Liver (tissue), 9 donors: ENCODE measurements around the gene PHF3. TPM values are rescaled to one million over a fixed set of nuclear protein-coding genes. Genes with fewer than 3 reads are reported as not detected.

Source experiments
- DNase-seq: peaks from one replicate; pipeline ENCODE4 v3.0.0-alpha.2; 2017; ENCODE audit warnings: low spot score
- H3K27ac ChIP-seq, 2 donors: one replicate each; pipeline ENCODE4 v1.7.0; 2013; ENCODE audit warnings: inconsistent platforms in 2 of 2, low read length in 2 of 2, control low read depth in 1 of 2, low read depth in 1 of 2, mild to moderate bottlenecking in 1 of 2
- H3K27me3 ChIP-seq, 4 donors: one replicate each; pipeline versions ENCODE4 v1.6.1 to v1.7.0; 2013; ENCODE audit warnings: low read length in 3 of 4, inconsistent platforms in 1 of 4, mild to moderate bottlenecking in 1 of 4, moderate library complexity in 1 of 4; ENCODE audit not compliant: control insufficient read depth in 4 of 4, insufficient read depth in 4 of 4
- H3K36me3 ChIP-seq, 4 donors: one replicate each; pipeline versions ENCODE4 v1.6.1 to v1.7.0; 2013; ENCODE audit warnings: low read length in 3 of 4, mild to moderate bottlenecking in 3 of 4, low read depth in 1 of 4, moderate library complexity in 1 of 4; ENCODE audit not compliant: control insufficient read depth in 4 of 4, insufficient read depth in 3 of 4
- H3K4me1 ChIP-seq, 4 donors: one replicate each; pipeline versions ENCODE4 v1.6.1 to v1.7.0; 2013; ENCODE audit warnings: low read length in 3 of 4, mild to moderate bottlenecking in 3 of 4, moderate library complexity in 1 of 4; ENCODE audit not compliant: control insufficient read depth in 4 of 4, insufficient read depth in 4 of 4
- H3K4me3 ChIP-seq, 3 donors: one replicate each; pipeline versions ENCODE4 v1.6.1 to v1.7.0; 2013; ENCODE audit warnings: low read length in 3 of 3, control low read depth in 1 of 3, low read depth in 1 of 3, mild to moderate bottlenecking in 1 of 3
- H3K9ac ChIP-seq, 2 donors: one replicate each; pipeline ENCODE4 v1.7.0; 2013; ENCODE audit warnings: low read length in 2 of 2, mild to moderate bottlenecking in 2 of 2, moderate library complexity in 2 of 2, control low read depth in 1 of 2, low read depth in 1 of 2
- H3K9me3 ChIP-seq, 4 donors: one replicate each; pipeline versions ENCODE4 v1.6.1 to v1.7.0; 2013; ENCODE audit warnings: low read length in 3 of 4; ENCODE audit not compliant: control insufficient read depth in 4 of 4
- ATF3 ChIP-seq: IDR thresholded peaks from 2 replicates; pipeline ENCODE4 v1.6.1; 2016; ENCODE audit warnings: antibody characterized with exemption
- CTCF ChIP-seq: fragments of 150-350 bp; IDR thresholded peaks from 2 replicates; pipeline ENCODE4 v1.5.1; 2017; ENCODE audit warnings: improper control_type of control experiment, low read depth, low read length; ENCODE audit not compliant: missing input control
- EGR1 ChIP-seq, 2 donors: IDR thresholded peaks; 2 replicates each; pipeline ENCODE4 v1.6.1; 2016 to 2018; ENCODE audit warnings: antibody characterized with exemption in 2 of 2, low read depth in 2 of 2
- FOXA1 ChIP-seq: IDR thresholded peaks from 2 replicates; pipeline ENCODE4 v1.6.1; 2016; ENCODE audit warnings: antibody characterized with exemption
- FOXA2 ChIP-seq: IDR thresholded peaks from 2 replicates; pipeline ENCODE4 v1.6.1; 2016; ENCODE audit warnings: antibody characterized with exemption
- GABPA ChIP-seq, 2 donors: IDR thresholded peaks in 1 of 2; conservative IDR thresholded peaks in 1 of 2; 2 replicates each; pipeline ENCODE4 v1.6.1; 2016; ENCODE audit warnings: antibody characterized with exemption in 2 of 2, mild to moderate bottlenecking in 1 of 2, moderate library complexity in 1 of 2
- HNF4A ChIP-seq, 2 donors: conservative IDR thresholded peaks; 2 replicates each; pipeline ENCODE4 v1.6.1; 2016; ENCODE audit warnings: antibody characterized with exemption in 2 of 2, mild to moderate bottlenecking in 2 of 2
- HNF4G ChIP-seq: IDR thresholded peaks from 2 replicates; pipeline ENCODE4 v1.6.1; 2016; ENCODE audit warnings: antibody characterized with exemption
- JUND ChIP-seq, 2 donors: IDR thresholded peaks; 2 replicates each; pipeline ENCODE4 v1.6.1; 2016; ENCODE audit warnings: antibody characterized with exemption in 2 of 2
- MAX ChIP-seq: IDR thresholded peaks from 2 replicates; pipeline ENCODE4 v1.6.1; 2016; ENCODE audit warnings: antibody characterized with exemption
- NR2F2 ChIP-seq: IDR thresholded peaks from 2 replicates; pipeline ENCODE4 v1.6.1; 2016; ENCODE audit warnings: antibody characterized with exemption
- RXRA ChIP-seq, 2 donors: IDR thresholded peaks; 2 replicates each; pipeline ENCODE4 v1.6.1; 2017 to 2018; ENCODE audit warnings: antibody characterized with exemption in 2 of 2, mild to moderate bottlenecking in 1 of 2
- SP1 ChIP-seq: IDR thresholded peaks from 2 replicates; pipeline ENCODE4 v1.6.1; 2018; ENCODE audit warnings: antibody characterized with exemption, mild to moderate bottlenecking
- TAF1 ChIP-seq: conservative IDR thresholded peaks from 2 replicates; pipeline ENCODE4 v1.6.1; 2016; ENCODE audit warnings: antibody characterized with exemption, mild to moderate bottlenecking
- YY1 ChIP-seq: IDR thresholded peaks from 2 replicates; pipeline ENCODE4 v1.6.1; 2016; ENCODE audit warnings: antibody characterized with exemption, mild to moderate bottlenecking
- WGBS: extraction: QIAGEN DNeasy Blood & Tissue Kit; methylation state at CpG from one replicate; pipeline ENCODE4 v1.1.7; 2013; 5-methylcytosine and 5-hydroxymethylcytosine counted together
- polyA plus RNA-seq, 2 donors: library from polyadenylated mRNA; stranded (reverse) in 1 of 2; unstranded in 1 of 2; fragments of 200-250 nt in 1 of 2; fragments of >200 nt in 1 of 2; fragmentation: Nextera tagmentation in 1 of 2; extraction: Ambion mirVana in 1 of 2; gene quantifications; one replicate each; pipeline versions ENCODE4 v1.2.1 to v1.2.3, GENCODE V29; 2013 to 2015
- total RNA-seq, 2 donors: library from RNA; depleted of rRNA; stranded (reverse); fragments of >200 nt; gene quantifications; one replicate each; pipeline ENCODE4 v1.2.3, GENCODE V29; 2014
- TF ChIP-seq, protein P1 (sequence below): IDR thresholded peaks from 2 replicates; pipeline ENCODE4 v1.6.1; 2016; ENCODE audit warnings: antibody characterized with exemption, mild to moderate bottlenecking
- TF ChIP-seq, protein P2 (sequence below): IDR thresholded peaks from 2 replicates; pipeline ENCODE4 v1.6.1; 2016; ENCODE audit warnings: antibody characterized with exemption
- donor health status: healthy.
- donor health status: healthy.
- donor health status: healthy.
- donor health status: healthy.
- donor health status: healthy.

The PHF3 gene
- total and polyA plus RNA-seq, 4 donors = 7.7 to 38.9 (median 25.1) TPM

DNA sequence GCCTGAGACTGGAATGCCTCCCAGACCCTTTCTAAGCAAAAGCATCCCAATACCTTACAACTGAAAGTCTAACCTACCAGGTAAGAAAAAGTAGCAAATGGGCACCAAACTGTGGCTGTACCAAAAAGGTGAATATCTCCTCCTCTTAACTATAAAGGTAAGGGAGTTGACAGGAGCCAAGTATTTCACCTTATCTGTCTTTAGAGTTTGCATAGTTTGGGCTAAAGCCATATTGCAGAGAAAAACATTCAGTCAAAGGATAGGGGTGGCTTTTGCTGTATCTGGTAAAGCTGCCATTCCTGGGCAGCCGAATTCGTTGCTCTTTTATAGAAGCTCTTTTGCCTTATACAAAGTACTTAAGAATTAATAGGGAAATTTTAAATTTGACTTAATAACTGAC, 38.1 kb downstream of the PHF3 start (continued):
- TF ChIP-seq MAX = no peak

GRCh38 chr6:63674635-63675034, 39.0 kb downstream of the PHF3 start:
- peak overlapping the region; percentile 8 to 45 for H3K27ac ChIP-seq
- no peak for DNase-seq
- H3K27me3 ChIP-seq = no peaks in the 10 kb centered on the region
- H3K4me1 ChIP-seq = peaks cover 0 to 51% (median 11%) of the 10 kb centered on the region in 4 donors
- no peak overlapping the region for H3K4me3 ChIP-seq
- TF ChIP-seq NR2F2 (no peak), TAF1 (no peak), SP1 (peak; percentile 13), MAX (no peak), HNF4A (conservative IDR thresholded peaks at IDR 0.05) (peak in 1 of 2 donors; percentile 20), CTCF (no peak), RXRA (IDR thresholded peaks at IDR 0.05) (no peak), FOXA2 (no peak), FOXA1 (no peak), JUND (IDR thresholded peaks at IDR 0.05) (no peak), GABPA (IDR thresholded peaks at IDR 0.05 in 1 of 2, conservative IDR thresholded peaks at IDR 0.05 in 1 of 2) (no peak), HNF4G (no peak), ATF3 (no peak), YY1 (no peak), EGR1 (IDR thresholded peaks at IDR 0.05; ENCODE audit: low read depth in 2 of 2) (no peak)
- TF ChIP-seq, protein P1, sequence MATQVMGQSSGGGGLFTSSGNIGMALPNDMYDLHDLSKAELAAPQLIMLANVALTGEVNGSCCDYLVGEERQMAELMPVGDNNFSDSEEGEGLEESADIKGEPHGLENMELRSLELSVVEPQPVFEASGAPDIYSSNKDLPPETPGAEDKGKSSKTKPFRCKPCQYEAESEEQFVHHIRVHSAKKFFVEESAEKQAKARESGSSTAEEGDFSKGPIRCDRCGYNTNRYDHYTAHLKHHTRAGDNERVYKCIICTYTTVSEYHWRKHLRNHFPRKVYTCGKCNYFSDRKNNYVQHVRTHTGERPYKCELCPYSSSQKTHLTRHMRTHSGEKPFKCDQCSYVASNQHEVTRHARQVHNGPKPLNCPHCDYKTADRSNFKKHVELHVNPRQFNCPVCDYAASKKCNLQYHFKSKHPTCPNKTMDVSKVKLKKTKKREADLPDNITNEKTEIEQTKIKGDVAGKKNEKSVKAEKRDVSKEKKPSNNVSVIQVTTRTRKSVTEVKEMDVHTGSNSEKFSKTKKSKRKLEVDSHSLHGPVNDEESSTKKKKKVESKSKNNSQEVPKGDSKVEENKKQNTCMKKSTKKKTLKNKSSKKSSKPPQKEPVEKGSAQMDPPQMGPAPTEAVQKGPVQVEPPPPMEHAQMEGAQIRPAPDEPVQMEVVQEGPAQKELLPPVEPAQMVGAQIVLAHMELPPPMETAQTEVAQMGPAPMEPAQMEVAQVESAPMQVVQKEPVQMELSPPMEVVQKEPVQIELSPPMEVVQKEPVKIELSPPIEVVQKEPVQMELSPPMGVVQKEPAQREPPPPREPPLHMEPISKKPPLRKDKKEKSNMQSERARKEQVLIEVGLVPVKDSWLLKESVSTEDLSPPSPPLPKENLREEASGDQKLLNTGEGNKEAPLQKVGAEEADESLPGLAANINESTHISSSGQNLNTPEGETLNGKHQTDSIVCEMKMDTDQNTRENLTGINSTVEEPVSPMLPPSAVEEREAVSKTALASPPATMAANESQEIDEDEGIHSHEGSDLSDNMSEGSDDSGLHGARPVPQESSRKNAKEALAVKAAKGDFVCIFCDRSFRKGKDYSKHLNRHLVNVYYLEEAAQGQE = no peak
- TF ChIP-seq, protein P2, sequence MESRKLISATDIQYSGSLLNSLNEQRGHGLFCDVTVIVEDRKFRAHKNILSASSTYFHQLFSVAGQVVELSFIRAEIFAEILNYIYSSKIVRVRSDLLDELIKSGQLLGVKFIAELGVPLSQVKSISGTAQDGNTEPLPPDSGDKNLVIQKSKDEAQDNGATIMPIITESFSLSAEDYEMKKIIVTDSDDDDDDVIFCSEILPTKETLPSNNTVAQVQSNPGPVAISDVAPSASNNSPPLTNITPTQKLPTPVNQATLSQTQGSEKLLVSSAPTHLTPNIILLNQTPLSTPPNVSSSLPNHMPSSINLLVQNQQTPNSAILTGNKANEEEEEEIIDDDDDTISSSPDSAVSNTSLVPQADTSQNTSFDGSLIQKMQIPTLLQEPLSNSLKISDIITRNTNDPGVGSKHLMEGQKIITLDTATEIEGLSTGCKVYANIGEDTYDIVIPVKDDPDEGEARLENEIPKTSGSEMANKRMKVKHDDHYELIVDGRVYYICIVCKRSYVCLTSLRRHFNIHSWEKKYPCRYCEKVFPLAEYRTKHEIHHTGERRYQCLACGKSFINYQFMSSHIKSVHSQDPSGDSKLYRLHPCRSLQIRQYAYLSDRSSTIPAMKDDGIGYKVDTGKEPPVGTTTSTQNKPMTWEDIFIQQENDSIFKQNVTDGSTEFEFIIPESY = no peak
- H3K9me3 ChIP-seq = no peaks in the 10 kb centered on the region
- no peaks in the 10 kb centered on the region for H3K36me3 ChIP-seq
- 16% methylated on average over 3 of the region's 3 CpGs for WGBS
- no peak overlapping the region for H3K9ac ChIP-seq
